Vagina (tissue), 2 donors: Measurements from ENCODE around the gene HNRNPLL. TPM values are rescaled to one million over a fixed set of nuclear protein-coding genes. Genes with fewer than 3 reads are reported as not detected.

Experiments used
- DNase-seq, 2 donors: peaks; one replicate each; pipeline ENCODE4 v3.0.0-alpha.2; 2017; ENCODE audit errors: extremely low spot score in 2 of 2
- H3K27ac ChIP-seq: fragments of 200-600 bp; sonication (generic); one replicate; pipeline ENCODE4 v1.5.1; 2019
- H3K27me3 ChIP-seq: fragments of 200-600 bp; sonication (generic); one replicate; pipeline ENCODE4 v1.5.1; 2019
- H3K36me3 ChIP-seq, 2 donors: fragments of 200-600 bp; sonication (generic); one replicate each; pipeline ENCODE4 v1.5.1; 2017 to 2019
- H3K4me1 ChIP-seq: fragments of 200-600 bp; sonication (generic); one replicate; pipeline ENCODE4 v1.5.1; 2019
- H3K4me3 ChIP-seq, 2 donors: fragments of 200-600 bp; sonication (generic); 1 replicate in 1 of 2; 2 replicates in 1 of 2; pipeline ENCODE4 v1.5.1; 2016 to 2019
- H3K9me3 ChIP-seq: fragments of 200-600 bp; sonication (generic); one replicate; pipeline ENCODE4 v1.5.1; 2019
- CTCF ChIP-seq, 3 experiments: fragments of 450-650 bp in 2 of 3; fragments of 200-600 bp in 1 of 3; sonication (generic) in 1 of 3; IDR thresholded peaks; one replicate each; pipeline ENCODE4 v1.5.1; 2017 to 2019; ENCODE audit warnings: antibody characterized with exemption in 3 of 3, mild to moderate bottlenecking in 2 of 3, moderate library complexity in 2 of 3
- POLR2A ChIP-seq, 2 donors: fragments of 450-650 bp; IDR thresholded peaks; one replicate each; pipeline ENCODE4 v1.6.1; 2017; ENCODE audit warnings: antibody characterized with exemption in 2 of 2, mild to moderate bottlenecking in 2 of 2, moderate library complexity in 2 of 2
- POLR2AphosphoS5 ChIP-seq, 2 donors: sonication (generic); formaldehyde crosslinking; IDR thresholded peaks; one replicate each; pipeline ENCODE4 v1.9.0; 2017; ENCODE audit warnings: antibody characterized with exemption in 2 of 2, mild to moderate bottlenecking in 2 of 2, low read depth in 1 of 2; ENCODE audit not compliant: insufficient read depth in 1 of 2
- intact Hi-C: fragments of 100-400 bp; cut with DNase I; formaldehyde crosslinking; loops from one replicate; pipeline ENCODE4 v1.15.1; 2023
- total RNA-seq: library from RNA; depleted of rRNA; stranded (reverse); fragments of >200 nt; gene quantifications from one replicate; pipeline ENCODE4 v1.2.3, GENCODE V29; 2016

The HNRNPLL gene
- total RNA-seq, 1 donor from 2014 or later: 33.9 TPM

DNA sequence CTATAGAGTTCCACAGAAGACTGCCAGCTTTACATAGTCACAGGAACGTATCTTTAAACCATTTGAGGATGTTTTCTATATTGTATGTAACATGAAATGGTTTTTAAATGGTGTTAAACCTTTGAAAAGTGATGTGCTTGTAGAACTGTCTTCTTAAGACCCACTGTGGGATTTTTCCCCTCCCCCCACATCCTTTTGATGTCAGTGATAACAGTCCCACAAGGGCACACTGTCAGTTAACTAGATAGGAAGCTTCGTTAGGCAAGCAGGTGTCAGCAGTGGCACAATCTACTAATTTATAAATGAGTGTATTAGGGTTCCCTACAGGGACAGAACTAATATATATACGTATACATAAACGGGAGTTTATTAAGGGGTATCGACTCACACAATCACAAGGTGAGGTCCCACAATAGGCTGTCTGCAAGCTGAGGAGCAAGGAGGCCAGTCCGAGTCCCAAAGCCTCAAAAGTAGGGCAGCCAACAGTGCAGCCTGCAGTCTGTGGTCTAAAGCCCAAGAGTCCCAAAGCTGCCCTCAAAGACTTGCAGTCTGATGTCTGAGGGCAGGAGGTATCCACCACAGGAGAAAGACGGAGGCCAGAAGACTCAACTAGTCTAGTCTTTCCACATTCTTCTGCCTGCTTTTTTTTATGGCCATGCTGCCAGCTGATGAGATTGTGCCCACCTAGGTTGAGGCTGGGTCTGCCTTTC lies 23.8 kb upstream of the HNRNPLL start:
- TF ChIP-seq POLR2AphosphoS5 (IDR thresholded peaks at IDR 0.05; ENCODE audit: insufficient read depth in 1 of 2, low read depth in 1 of 2) (no peak), POLR2A (IDR thresholded peaks at IDR 0.05) (no peak), CTCF (IDR thresholded peaks at IDR 0.05) (no peak)
- Histone ChIP-seq H3K27me3 (no peaks in the 10 kb centered on the region), H3K9me3 (no peaks in the 10 kb centered on the region), H3K4me3 (no peak overlapping the region), H3K27ac (no peak overlapping the region), H3K4me1 (no peaks in the 10 kb centered on the region), H3K36me3 (no peaks in the 10 kb centered on the region)
- DNase-seq: no peak
- intact Hi-C loops: no loop called here

DNA sequence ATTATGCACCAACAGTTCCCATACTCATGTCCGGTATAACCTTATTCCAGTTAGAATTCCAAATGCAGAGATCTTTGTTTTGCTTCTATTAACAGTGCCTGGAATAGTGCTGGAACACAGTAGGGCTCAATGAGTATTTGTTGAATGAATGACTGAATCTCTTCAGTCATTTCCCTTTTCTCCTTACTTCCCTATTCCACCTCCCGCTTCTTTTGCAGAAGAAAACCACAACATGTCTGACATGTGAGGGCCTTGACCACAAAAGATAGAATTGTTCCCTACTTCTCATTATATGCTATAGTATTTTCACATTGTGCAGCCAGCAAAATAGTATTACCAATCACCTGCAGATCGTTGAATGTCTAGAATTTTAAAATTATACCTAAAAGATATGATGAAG lies 19.5 kb upstream of the HNRNPLL start:
- no peaks in the 10 kb centered on the region for H3K36me3 ChIP-seq
- no peak overlapping the region for H3K27ac ChIP-seq
- no peak for DNase-seq
- H3K4me1 ChIP-seq: peaks cover 13% of the 10 kb centered on the region
- intact Hi-C loops: no loop called here
- H3K9me3 ChIP-seq: no peaks in the 10 kb centered on the region
- no peak overlapping the region for H3K4me3 ChIP-seq
- no peaks in the 10 kb centered on the region for H3K27me3 ChIP-seq
- TF ChIP-seq CTCF (IDR thresholded peaks at IDR 0.05): no peak

- Histone ChIP-seq H3K27ac (no peak overlapping the region), H3K4me3 (no peak overlapping the region), H3K27me3 (no peaks in the 10 kb centered on the region), H3K4me1 (peaks cover 13% of the 10 kb centered on the region), H3K9me3 (no peaks in the 10 kb centered on the region), H3K36me3 (no peaks in the 10 kb centered on the region)
- no peak for DNase-seq
- no peak for TF ChIP-seq POLR2A (IDR thresholded peaks at IDR 0.05)
- no peak for TF ChIP-seq CTCF (IDR thresholded peaks at IDR 0.05)
- TF ChIP-seq POLR2AphosphoS5 (IDR thresholded peaks at IDR 0.05; ENCODE audit: insufficient read depth in 1 of 2, low read depth in 1 of 2): no peak
- intact Hi-C loops: no loop called here
These were observed 18.3 kb upstream of the HNRNPLL start for GRCh38 chr2:38621018-38621417.

GRCh38 chr2:38620282-38620977 lies 17.7 kb upstream of the HNRNPLL start:
- DNase-seq: no peak
- H3K4me1 ChIP-seq: peaks cover 13% of the 10 kb centered on the region
- H3K9me3 ChIP-seq: no peaks in the 10 kb centered on the region
- H3K36me3 ChIP-seq: no peaks in the 10 kb centered on the region
- no peaks in the 10 kb centered on the region for H3K27me3 ChIP-seq
- TF ChIP-seq POLR2A (IDR thresholded peaks at IDR 0.05) (no peak), CTCF (IDR thresholded peaks at IDR 0.05) (no peak), POLR2AphosphoS5 (IDR thresholded peaks at IDR 0.05; ENCODE audit: insufficient read depth in 1 of 2, low read depth in 1 of 2) (no peak)
- no peak overlapping the region for H3K27ac ChIP-seq
- no peak overlapping the region for H3K4me3 ChIP-seq
- intact Hi-C loops: no loop called here
